ENCODE results near the gene GALNT10.

Gene GALNT10

DNA sequence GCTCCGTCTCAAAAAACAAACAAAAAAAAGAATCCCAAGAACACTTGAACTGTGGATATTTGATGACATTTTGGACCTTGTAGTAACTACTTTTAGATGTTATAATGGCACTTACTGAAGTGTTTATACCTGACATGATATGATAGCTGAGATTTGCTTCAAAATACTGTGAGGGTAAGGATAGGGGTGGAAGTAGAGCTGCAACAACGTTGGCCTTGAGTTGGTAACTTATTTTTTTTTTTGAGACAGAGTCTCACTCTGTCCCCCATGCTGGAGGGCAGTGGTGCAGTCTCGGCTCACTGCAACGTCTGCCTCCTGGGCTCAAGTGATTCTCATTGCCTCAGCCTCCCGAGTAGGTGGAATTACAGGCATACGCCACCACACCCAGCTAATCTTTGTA lies 224.6 kb downstream of the GALNT10 start:
- Histone ChIP-seq H3K27ac (ENCODE audit: low read depth, low read length) (no peak overlapping the region), H3K4me3 (ENCODE audit: low read length) (no peak overlapping the region), H3K4me2 (ENCODE audit: low read length) (no peak overlapping the region), H3K79me2 (ENCODE audit: control insufficient read depth, low read length) (no peaks in the 10 kb centered on the region), H4K20me1 (ENCODE audit: control insufficient read depth, insufficient read depth, low read depth, low read length) (no peaks in the 10 kb centered on the region), H3K9me3 (ENCODE audit: control insufficient read depth, insufficient read depth, low read length) (no peaks in the 10 kb centered on the region), H3K27me3 (ENCODE audit: control insufficient read depth, low read length) (no peaks in the 10 kb centered on the region), H3K4me1 (ENCODE audit: control insufficient read depth, low read length) (peaks cover 5% of the 10 kb centered on the region; the same call in 1 of the 2 replicates), H3K36me3 (ENCODE audit: control insufficient read depth, low read length) (no peaks in the 10 kb centered on the region), H3F3A (ENCODE audit: control insufficient read depth, insufficient read depth) (no peaks in the 10 kb centered on the region), H3K9me2 (replicated peaks; ENCODE audit: control insufficient read depth, low read length) (no peaks in the 10 kb centered on the region)
- TF ChIP-seq EZH2phosphoT487 (IDR thresholded peaks at IDR 0.05; ENCODE audit: borderline replicate concordance, low read length) = no peak
- TF ChIP-seq, protein P1, sequence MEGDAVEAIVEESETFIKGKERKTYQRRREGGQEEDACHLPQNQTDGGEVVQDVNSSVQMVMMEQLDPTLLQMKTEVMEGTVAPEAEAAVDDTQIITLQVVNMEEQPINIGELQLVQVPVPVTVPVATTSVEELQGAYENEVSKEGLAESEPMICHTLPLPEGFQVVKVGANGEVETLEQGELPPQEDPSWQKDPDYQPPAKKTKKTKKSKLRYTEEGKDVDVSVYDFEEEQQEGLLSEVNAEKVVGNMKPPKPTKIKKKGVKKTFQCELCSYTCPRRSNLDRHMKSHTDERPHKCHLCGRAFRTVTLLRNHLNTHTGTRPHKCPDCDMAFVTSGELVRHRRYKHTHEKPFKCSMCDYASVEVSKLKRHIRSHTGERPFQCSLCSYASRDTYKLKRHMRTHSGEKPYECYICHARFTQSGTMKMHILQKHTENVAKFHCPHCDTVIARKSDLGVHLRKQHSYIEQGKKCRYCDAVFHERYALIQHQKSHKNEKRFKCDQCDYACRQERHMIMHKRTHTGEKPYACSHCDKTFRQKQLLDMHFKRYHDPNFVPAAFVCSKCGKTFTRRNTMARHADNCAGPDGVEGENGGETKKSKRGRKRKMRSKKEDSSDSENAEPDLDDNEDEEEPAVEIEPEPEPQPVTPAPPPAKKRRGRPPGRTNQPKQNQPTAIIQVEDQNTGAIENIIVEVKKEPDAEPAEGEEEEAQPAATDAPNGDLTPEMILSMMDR (IDR thresholded peaks at IDR 0.05; ENCODE audit: low read depth, low read length, poor library complexity, severe bottlenecking) = no peak

GRCh38 chr5:154418344-154418820 lies 227.8 kb downstream of the GALNT10 start:
- no peaks in the 10 kb centered on the region for H3K36me3 ChIP-seq (ENCODE audit: control insufficient read depth, low read length)
- no peak overlapping the region for H3K27ac ChIP-seq (ENCODE audit: low read depth, low read length)
- H3K4me1 ChIP-seq (ENCODE audit: control insufficient read depth, low read length) = peaks cover 5% of the 10 kb centered on the region; the same call in 1 of the 2 replicates
- no peaks in the 10 kb centered on the region for H3F3A ChIP-seq (ENCODE audit: control insufficient read depth, insufficient read depth)
- H3K79me2 ChIP-seq (ENCODE audit: control insufficient read depth, low read length) = no peaks in the 10 kb centered on the region
- H3K27me3 ChIP-seq (ENCODE audit: control insufficient read depth, low read length) = no peaks in the 10 kb centered on the region
- TF ChIP-seq, protein P1 (IDR thresholded peaks at IDR 0.05; ENCODE audit: low read depth, low read length, poor library complexity, severe bottlenecking) = no peak
- TF ChIP-seq EZH2phosphoT487 (IDR thresholded peaks at IDR 0.05; ENCODE audit: borderline replicate concordance, low read length) = no peak
- no peak overlapping the region for H3K4me2 ChIP-seq (ENCODE audit: low read length)
- no peak overlapping the region for H3K4me3 ChIP-seq (ENCODE audit: low read length)
- no peaks in the 10 kb centered on the region for H4K20me1 ChIP-seq (ENCODE audit: control insufficient read depth, insufficient read depth, low read depth, low read length)
- no peaks in the 10 kb centered on the region for H3K9me2 ChIP-seq (replicated peaks; ENCODE audit: control insufficient read depth, low read length)
- H3K9me3 ChIP-seq (ENCODE audit: control insufficient read depth, insufficient read depth, low read length) = no peaks in the 10 kb centered on the region

- H3F3A ChIP-seq (ENCODE audit: control insufficient read depth, insufficient read depth) = no peaks in the 10 kb centered on the region
- peaks cover 5% of the 10 kb centered on the region; the same call in 1 of the 2 replicates for H3K4me1 ChIP-seq (ENCODE audit: control insufficient read depth, low read length)
- H3K4me3 ChIP-seq (ENCODE audit: low read length) = no peak overlapping the region
- H3K27ac ChIP-seq (ENCODE audit: low read depth, low read length) = no peak overlapping the region
- H3K36me3 ChIP-seq (ENCODE audit: control insufficient read depth, low read length) = no peaks in the 10 kb centered on the region
- H3K27me3 ChIP-seq (ENCODE audit: control insufficient read depth, low read length) = no peaks in the 10 kb centered on the region
- no peaks in the 10 kb centered on the region for H3K9me2 ChIP-seq (replicated peaks; ENCODE audit: control insufficient read depth, low read length)
- no peaks in the 10 kb centered on the region for H3K79me2 ChIP-seq (ENCODE audit: control insufficient read depth, low read length)
- TF ChIP-seq, protein P1 (IDR thresholded peaks at IDR 0.05; ENCODE audit: low read depth, low read length, poor library complexity, severe bottlenecking) = no peak
- no peak for TF ChIP-seq EZH2phosphoT487 (IDR thresholded peaks at IDR 0.05; ENCODE audit: borderline replicate concordance, low read length)
- H3K4me2 ChIP-seq (ENCODE audit: low read length) = no peak overlapping the region
- H3K9me3 ChIP-seq (ENCODE audit: control insufficient read depth, insufficient read depth, low read length) = peaks cover 4% of the 10 kb centered on the region; the same call in 1 of the 2 replicates
- no peaks in the 10 kb centered on the region for H4K20me1 ChIP-seq (ENCODE audit: control insufficient read depth, insufficient read depth, low read depth, low read length)
Observed at GRCh38 chr5:154419236-154419635, 228.7 kb downstream of the GALNT10 start.
